Neural cell (in vitro differentiated cells): Measurements from ENCODE around the gene NELL1.

Experiments
- EP300 ChIP-seq: fragments of 450-650 bp; conservative IDR thresholded peaks from 2 replicates; pipeline ENCODE4 v1.6.1; 2014; ENCODE audit warnings: antibody characterized with exemption, mild to moderate bottlenecking, moderate library complexity; ENCODE audit not compliant: poor library complexity, severe bottlenecking
- MXI1 ChIP-seq: fragments of 450-650 bp; conservative IDR thresholded peaks from 2 replicates; pipeline ENCODE4 v1.6.1; 2014; ENCODE audit warnings: antibody characterized with exemption, mild to moderate bottlenecking; ENCODE audit not compliant: poor library complexity, severe bottlenecking
- POLR2AphosphoS5 ChIP-seq: IDR thresholded peaks from 2 replicates; pipeline ENCODE4 v1.6.1; 2012
- SMC3 ChIP-seq: fragments of 450-650 bp; conservative IDR thresholded peaks from 2 replicates; pipeline ENCODE4 v1.6.1; 2014; ENCODE audit warnings: antibody characterized with exemption, mild to moderate bottlenecking, moderate library complexity; ENCODE audit not compliant: poor library complexity
- TAF1 ChIP-seq: IDR thresholded peaks from 2 replicates; pipeline ENCODE4 v1.6.1; 2012; ENCODE audit warnings: low read depth
- TF ChIP-seq, protein P1 (sequence below): fragments of 450-650 bp; IDR thresholded peaks from 2 replicates; pipeline ENCODE4 v1.5.1; 2014; ENCODE audit warnings: antibody characterized with exemption, mild to moderate bottlenecking, moderate library complexity; ENCODE audit not compliant: poor library complexity, severe bottlenecking
- TF ChIP-seq, protein P2 (sequence below): IDR thresholded peaks from 2 replicates; pipeline ENCODE4 v1.6.1; 2012; ENCODE audit warnings: borderline replicate concordance

DNA sequence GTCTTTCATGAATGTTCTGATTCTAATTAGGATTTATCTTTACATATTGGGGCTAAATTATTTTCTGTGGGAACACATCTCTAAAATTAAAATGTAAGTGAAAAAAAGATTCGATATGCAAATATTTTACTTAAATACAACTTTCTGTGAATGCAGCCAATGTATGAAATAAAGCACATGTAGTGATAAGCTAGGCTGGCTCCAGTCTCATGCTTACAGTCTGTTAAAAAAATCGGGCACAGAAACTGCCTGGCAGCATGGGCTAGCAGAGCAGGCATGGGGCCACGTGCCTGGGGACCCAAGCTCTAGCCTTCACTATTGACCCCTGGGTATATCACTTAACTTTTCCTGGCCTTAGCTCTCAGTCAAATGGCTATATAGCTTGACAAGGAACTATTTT lies 46.5 kb downstream of the NELL1 start:
- TF ChIP-seq SMC3 = no peak
- TF ChIP-seq POLR2AphosphoS5 = no peak
- TF ChIP-seq, protein P1, sequence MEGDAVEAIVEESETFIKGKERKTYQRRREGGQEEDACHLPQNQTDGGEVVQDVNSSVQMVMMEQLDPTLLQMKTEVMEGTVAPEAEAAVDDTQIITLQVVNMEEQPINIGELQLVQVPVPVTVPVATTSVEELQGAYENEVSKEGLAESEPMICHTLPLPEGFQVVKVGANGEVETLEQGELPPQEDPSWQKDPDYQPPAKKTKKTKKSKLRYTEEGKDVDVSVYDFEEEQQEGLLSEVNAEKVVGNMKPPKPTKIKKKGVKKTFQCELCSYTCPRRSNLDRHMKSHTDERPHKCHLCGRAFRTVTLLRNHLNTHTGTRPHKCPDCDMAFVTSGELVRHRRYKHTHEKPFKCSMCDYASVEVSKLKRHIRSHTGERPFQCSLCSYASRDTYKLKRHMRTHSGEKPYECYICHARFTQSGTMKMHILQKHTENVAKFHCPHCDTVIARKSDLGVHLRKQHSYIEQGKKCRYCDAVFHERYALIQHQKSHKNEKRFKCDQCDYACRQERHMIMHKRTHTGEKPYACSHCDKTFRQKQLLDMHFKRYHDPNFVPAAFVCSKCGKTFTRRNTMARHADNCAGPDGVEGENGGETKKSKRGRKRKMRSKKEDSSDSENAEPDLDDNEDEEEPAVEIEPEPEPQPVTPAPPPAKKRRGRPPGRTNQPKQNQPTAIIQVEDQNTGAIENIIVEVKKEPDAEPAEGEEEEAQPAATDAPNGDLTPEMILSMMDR = no peak
- TF ChIP-seq, protein P2, sequence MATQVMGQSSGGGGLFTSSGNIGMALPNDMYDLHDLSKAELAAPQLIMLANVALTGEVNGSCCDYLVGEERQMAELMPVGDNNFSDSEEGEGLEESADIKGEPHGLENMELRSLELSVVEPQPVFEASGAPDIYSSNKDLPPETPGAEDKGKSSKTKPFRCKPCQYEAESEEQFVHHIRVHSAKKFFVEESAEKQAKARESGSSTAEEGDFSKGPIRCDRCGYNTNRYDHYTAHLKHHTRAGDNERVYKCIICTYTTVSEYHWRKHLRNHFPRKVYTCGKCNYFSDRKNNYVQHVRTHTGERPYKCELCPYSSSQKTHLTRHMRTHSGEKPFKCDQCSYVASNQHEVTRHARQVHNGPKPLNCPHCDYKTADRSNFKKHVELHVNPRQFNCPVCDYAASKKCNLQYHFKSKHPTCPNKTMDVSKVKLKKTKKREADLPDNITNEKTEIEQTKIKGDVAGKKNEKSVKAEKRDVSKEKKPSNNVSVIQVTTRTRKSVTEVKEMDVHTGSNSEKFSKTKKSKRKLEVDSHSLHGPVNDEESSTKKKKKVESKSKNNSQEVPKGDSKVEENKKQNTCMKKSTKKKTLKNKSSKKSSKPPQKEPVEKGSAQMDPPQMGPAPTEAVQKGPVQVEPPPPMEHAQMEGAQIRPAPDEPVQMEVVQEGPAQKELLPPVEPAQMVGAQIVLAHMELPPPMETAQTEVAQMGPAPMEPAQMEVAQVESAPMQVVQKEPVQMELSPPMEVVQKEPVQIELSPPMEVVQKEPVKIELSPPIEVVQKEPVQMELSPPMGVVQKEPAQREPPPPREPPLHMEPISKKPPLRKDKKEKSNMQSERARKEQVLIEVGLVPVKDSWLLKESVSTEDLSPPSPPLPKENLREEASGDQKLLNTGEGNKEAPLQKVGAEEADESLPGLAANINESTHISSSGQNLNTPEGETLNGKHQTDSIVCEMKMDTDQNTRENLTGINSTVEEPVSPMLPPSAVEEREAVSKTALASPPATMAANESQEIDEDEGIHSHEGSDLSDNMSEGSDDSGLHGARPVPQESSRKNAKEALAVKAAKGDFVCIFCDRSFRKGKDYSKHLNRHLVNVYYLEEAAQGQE = no peak
- TF ChIP-seq EP300 = no peak
- no peak for TF ChIP-seq TAF1
- TF ChIP-seq MXI1 = no peak
